Thymus (tissue), 11 donors: ENCODE results near the gene FNDC5. TPM values are rescaled to one million over a fixed set of nuclear protein-coding genes. Genes with fewer than 3 reads are reported as not detected.

Experiments used
- DNase-seq, 9 donors: peaks; one replicate each; pipeline ENCODE4 v3.0.0-alpha.2; 2013; ENCODE audit warnings: low spot score in 9 of 9, low read depth in 6 of 9, missing footprints in 1 of 9
- H3K27ac ChIP-seq, 2 donors: one replicate each; pipeline ENCODE4 v1.5.1; 2013; ENCODE audit warnings: control low read depth in 1 of 2, low read depth in 1 of 2, low read length in 1 of 2, mild to moderate bottlenecking in 1 of 2, moderate library complexity in 1 of 2
- H3K27me3 ChIP-seq, 2 donors: one replicate each; pipeline ENCODE4 v1.5.1; 2013; ENCODE audit warnings: low read length in 1 of 2; ENCODE audit not compliant: control insufficient read depth in 2 of 2, insufficient read depth in 1 of 2
- H3K36me3 ChIP-seq, 2 donors: one replicate each; pipeline ENCODE4 v1.5.1; 2013; ENCODE audit warnings: low read length in 1 of 2, mild to moderate bottlenecking in 1 of 2, moderate library complexity in 1 of 2; ENCODE audit not compliant: control insufficient read depth in 2 of 2, insufficient read depth in 2 of 2
- H3K4me1 ChIP-seq, 2 donors: one replicate each; pipeline ENCODE4 v1.5.1; 2013; ENCODE audit warnings: low read length in 2 of 2; ENCODE audit not compliant: control insufficient read depth in 2 of 2, insufficient read depth in 2 of 2
- H3K4me3 ChIP-seq, 2 donors: one replicate each; pipeline ENCODE4 v1.5.1; 2013; ENCODE audit warnings: low read length in 2 of 2, control low read depth in 1 of 2, mild to moderate bottlenecking in 1 of 2
- H3K9me3 ChIP-seq, 2 donors: one replicate each; pipeline ENCODE4 v1.5.1; 2013; ENCODE audit warnings: low read length in 1 of 2, mild to moderate bottlenecking in 1 of 2; ENCODE audit not compliant: control insufficient read depth in 2 of 2, insufficient read depth in 1 of 2
- WGBS: extraction: QIAGEN DNeasy Blood & Tissue Kit; methylation state at CpG from one replicate; pipeline ENCODE4 v1.1.7; 2013; 5-methylcytosine and 5-hydroxymethylcytosine counted together
- polyA plus RNA-seq: library from polyadenylated mRNA; stranded (reverse); fragments of 200-250 nt; gene quantifications from one replicate; pipeline ENCODE4 v1.2.3, GENCODE V29; 2013
- total RNA-seq: library from RNA; stranded (reverse); fragments of 120-200 nt; gene quantifications from one replicate; pipeline ENCODE4 v1.2.4, GENCODE V29; 2013
- donor health status: healthy.

FNDC5 gene
- total and polyA plus RNA-seq, 2 donors, result 0.78 to 3.5 TPM

DNA sequence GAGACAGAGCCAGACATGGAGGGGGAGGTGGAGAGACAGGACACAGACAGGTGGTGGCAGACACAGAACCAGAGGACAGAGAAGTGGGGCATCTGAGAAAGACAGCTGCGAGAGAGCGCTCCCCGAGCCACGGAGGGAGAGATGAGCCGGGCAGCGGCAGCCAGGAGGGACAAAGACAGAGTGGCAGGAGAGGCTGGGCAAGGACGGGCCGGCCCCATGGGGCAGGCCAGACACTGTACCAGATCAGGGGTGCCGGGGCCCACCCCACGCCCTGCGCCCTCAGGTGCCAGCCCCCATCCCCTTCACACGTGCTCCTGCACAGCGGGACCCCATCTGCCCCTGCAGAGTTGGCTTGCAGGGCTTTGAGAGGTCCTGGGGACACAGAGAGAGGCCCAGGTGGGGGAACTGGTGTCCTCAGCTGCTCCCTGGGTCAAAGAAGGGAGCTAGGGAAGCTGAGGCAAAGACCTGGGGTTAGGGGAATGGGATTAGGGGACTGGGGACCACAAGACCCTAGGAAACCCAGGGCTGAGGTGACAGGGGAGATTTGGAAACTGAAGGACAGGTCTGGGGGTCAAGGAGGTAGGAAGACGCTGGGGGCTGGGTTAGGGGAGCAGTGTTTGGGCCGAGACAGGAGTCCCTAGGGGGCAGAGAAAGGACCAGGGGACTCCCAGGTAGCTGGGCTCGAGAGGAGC, 643 bp downstream of the FNDC5 start:
- peaks cover 0 to 11% of the 10 kb centered on the region in 2 donors for H3K36me3 ChIP-seq
- peak overlapping the region in 1 of 2 donors; percentile 40 for H3K4me3 ChIP-seq
- H3K4me1 ChIP-seq, result peaks cover 0 to 16% of the 10 kb centered on the region in 2 donors
- no peak for DNase-seq
- no peaks in the 10 kb centered on the region for H3K9me3 ChIP-seq
- H3K27me3 ChIP-seq, result peaks cover 36 to 54% of the 10 kb centered on the region in 2 donors
- 79% methylated on average over 16 of the region's 16 CpGs for WGBS
- H3K27ac ChIP-seq, result no peak overlapping the region

DNA sequence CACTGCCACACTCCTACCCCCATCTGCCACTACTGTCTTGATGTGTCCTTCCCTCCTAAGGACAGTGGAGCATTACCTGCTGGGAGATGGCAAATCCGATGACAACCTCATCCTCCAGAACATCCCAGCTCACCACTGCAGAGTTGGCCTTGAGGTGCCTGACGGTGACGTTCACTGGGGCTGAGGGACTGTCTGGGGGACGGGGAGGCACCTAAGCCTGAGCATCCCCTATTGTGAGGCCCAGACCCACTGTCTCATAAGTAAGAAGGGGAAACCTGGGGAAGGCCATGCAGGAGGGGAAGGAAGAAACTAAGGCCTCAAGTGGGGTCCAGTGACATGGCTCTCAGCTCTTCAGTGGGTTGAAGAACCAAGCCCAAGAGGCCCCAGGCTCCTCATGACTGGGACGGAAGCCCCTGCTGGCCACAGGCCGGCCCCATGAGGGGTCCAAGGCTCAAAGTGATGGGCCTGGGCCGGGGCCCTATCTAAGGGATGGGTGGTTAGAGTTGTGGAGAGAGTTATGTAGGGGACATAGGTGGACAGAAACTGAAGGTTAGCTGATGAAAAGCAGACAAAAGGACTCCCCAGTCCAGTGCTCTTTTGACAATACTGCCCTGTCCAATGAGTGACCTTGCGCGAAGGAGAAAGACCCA, 1.8 kb downstream of the FNDC5 start:
- no peak overlapping the region for H3K4me3 ChIP-seq
- WGBS, result 97% methylated on average over 9 of the region's 9 CpGs
- DNase-seq, result no peak
- H3K36me3 ChIP-seq, result peaks cover 2 to 11% of the 10 kb centered on the region in 2 donors
- peaks cover 0 to 16% of the 10 kb centered on the region in 2 donors for H3K4me1 ChIP-seq
- H3K27ac ChIP-seq, result no peak overlapping the region
- no peaks in the 10 kb centered on the region for H3K9me3 ChIP-seq
- H3K27me3 ChIP-seq, result peaks cover 36 to 45% of the 10 kb centered on the region in 2 donors

DNA sequence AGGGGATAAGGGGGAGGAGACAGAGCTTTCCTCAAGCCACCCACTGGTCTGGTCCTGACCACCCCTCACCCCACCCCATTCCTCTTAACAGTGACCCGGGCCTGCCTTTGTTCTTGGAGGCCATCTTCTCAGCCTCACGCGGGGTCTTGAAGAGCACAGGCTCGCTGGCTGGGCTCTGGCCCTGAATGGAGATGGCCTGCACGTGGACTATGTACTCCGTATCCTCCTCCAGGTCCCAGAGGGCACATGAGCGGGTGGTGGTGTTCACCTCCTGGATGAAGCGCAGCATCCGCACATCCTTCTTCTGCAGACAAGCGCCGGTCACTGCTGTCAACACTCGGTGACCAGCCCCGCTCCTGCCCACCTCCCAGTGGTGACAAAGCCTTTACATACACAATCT, 2.6 kb downstream of the FNDC5 start:
- Histone ChIP-seq H3K27ac (no peak overlapping the region), H3K36me3 (peaks cover 7 to 11% of the 10 kb centered on the region in 2 donors), H3K9me3 (no peaks in the 10 kb centered on the region), H3K4me1 (peaks cover 0 to 16% of the 10 kb centered on the region in 2 donors), H3K27me3 (peaks cover 36 to 41% of the 10 kb centered on the region in 2 donors), H3K4me3 (no peak overlapping the region)
- 96% methylated on average over 13 of the region's 13 CpGs for WGBS
- no peak for DNase-seq

DNA sequence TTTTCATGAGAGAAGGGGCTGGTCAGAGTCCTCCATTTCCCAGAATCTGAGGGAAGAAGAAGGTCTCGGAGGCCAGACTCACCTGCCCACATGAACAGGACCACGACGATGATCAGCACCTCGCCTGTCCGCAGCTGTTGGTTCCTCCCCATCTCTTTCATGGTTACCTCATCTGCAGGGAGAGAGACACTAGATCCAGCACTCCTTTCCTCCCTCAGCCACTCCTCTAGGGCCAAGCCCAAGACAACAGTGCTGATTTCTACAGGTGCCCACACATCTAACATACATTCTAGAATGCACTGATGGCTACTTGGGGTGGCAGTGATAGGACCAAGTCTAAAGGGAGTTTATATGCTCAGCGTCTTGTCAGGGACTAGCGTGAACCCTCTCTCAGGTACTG, 3.0 kb downstream of the FNDC5 start:
- Histone ChIP-seq H3K27me3 (peaks cover 36 to 37% of the 10 kb centered on the region in 2 donors), H3K36me3 (peaks cover 7 to 13% of the 10 kb centered on the region in 2 donors), H3K9me3 (no peaks in the 10 kb centered on the region), H3K4me3 (no peak overlapping the region), H3K4me1 (peaks cover 0 to 13% of the 10 kb centered on the region in 2 donors), H3K27ac (no peak overlapping the region)
- WGBS, result 96% methylated on average over 7 of the region's 7 CpGs
- no peak for DNase-seq

DNA sequence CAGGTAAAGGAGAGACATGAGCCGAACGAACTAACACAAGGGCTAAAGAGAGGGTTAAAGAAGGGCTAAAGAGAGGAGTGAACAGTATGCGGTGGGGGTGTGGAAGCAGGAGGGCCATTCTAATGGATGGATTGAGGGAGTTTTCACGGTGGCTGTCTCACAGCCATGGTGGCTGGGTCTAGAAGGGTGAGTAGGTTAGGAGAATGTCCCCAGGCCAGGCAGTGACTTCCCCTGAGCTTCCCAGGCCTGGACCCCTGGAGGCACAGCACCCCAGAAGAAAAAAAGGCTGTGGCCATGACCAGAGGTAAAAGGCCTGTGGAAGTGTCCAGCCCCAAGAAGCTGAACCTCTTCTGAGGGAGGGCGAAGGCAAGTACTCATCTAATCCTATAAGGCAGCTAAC, 3.6 kb downstream of the FNDC5 start:
- Histone ChIP-seq H3K27me3 (peaks cover 32% of the 10 kb centered on the region in 2 donors), H3K27ac (no peak overlapping the region), H3K9me3 (no peaks in the 10 kb centered on the region), H3K4me3 (no peak overlapping the region), H3K4me1 (peaks cover 0 to 8% of the 10 kb centered on the region in 2 donors), H3K36me3 (peaks cover 11 to 18% of the 10 kb centered on the region in 2 donors)
- no peak for DNase-seq
- 97% methylated on average over 5 of the region's 5 CpGs for WGBS

DNA sequence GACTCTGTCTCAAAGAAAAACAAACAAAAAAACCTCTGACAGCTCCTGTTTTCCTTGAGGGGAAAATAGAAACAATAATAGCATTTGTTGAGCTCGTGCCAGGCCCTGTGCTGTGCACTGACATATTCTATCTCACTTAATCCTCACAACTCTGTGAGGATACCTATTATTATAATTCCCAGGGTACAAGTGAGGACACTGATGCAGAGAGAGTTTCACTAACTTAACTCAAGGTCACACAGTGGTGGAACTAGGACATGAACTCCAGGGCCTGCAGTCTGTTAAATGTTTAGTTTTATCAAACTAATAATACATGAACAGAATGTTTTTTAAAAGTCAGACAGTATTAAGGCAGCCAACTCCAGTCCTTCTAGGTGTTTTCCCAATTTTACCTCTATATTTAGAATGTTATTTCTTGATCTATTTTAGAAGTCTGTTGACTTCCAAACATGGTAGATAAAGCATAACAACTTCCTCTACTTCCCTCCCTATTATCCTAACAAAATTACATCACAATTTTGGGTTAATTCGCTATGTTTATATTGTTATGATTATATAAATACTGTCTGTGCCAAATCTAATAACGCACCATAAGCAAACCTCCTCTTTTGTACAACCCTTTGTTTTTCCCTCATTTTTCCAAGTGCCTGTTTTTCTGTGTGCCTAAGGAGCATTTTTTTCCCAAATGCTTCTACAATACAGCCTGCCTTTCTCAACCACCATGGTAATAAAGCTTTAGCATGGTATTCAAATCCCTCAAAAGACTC, 4.9 kb downstream of the FNDC5 start:
- Histone ChIP-seq H3K9me3 (no peaks in the 10 kb centered on the region), H3K27ac (no peak overlapping the region), H3K4me1 (no peaks in the 10 kb centered on the region), H3K36me3 (peaks cover 14 to 26% of the 10 kb centered on the region in 2 donors), H3K4me3 (no peak overlapping the region), H3K27me3 (peaks cover 19 to 20% of the 10 kb centered on the region in 2 donors)
- WGBS, result 98% methylated on average over 3 of the region's 3 CpGs
- no peak for DNase-seq

DNA sequence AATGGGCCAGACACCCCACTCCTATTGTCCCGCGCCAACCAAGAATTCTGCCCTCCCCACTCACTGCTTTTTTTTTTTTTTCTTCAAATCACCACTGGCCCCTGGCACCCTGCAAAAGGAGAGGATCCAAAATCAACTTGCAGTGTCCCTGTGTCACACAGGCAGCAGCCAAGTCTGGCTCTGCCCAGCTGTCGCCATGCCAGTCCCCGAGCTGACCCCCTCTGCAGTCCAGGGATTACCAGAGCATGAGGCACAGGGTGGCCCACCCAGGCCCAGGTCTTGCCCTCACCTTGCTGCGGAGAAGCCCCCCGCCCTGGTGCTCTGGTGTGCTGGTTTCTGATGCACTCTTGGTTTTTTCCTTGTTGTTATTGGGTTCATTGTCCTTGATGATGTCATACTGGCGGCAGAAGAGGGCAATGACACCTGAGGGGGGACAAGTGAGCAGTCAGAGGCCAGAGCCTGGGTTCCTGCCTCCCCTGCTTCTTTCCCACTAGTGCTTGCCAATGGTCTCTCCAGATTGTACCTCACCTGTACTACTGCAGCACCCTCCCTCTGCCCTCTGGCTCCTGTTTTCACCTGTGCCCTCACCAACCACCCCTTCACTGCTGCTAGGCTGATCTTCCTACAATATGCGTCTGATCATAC, 6.2 kb downstream of the FNDC5 start:
- Histone ChIP-seq H3K9me3 (no peaks in the 10 kb centered on the region), H3K4me1 (no peaks in the 10 kb centered on the region), H3K27ac (no peak overlapping the region), H3K4me3 (no peak overlapping the region), H3K36me3 (peaks cover 20 to 31% of the 10 kb centered on the region in 2 donors), H3K27me3 (peaks cover 8 to 9% of the 10 kb centered on the region in 2 donors)
- DNase-seq, result no peak
- 98% methylated on average over 8 of the region's 8 CpGs for WGBS

DNA sequence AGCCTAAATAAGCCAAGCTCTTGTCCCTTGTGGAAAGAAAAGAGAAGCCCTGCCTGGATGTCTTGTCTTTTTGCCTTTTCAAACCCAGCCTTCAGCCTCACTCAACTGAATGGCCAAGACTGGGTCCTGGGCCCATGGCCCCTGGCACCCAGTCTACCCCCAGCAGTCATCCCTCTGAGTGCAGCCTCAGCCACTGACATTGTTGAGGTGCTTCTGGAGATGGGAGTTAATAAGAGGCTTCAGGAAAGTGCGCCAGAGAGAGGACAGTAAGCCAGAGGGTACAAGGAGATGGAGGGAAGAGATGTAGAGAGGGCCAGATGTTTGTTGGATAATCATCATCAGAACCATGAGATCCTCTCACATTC, 6.8 kb downstream of the FNDC5 start:
- Histone ChIP-seq H3K9me3 (no peaks in the 10 kb centered on the region), H3K4me1 (no peaks in the 10 kb centered on the region), H3K36me3 (peaks cover 24 to 31% of the 10 kb centered on the region in 2 donors), H3K4me3 (no peak overlapping the region), H3K27me3 (peaks cover 2 to 3% of the 10 kb centered on the region in 2 donors), H3K27ac (no peak overlapping the region)
- 100% methylated on average over 1 of the region's 1 CpG for WGBS
- no peak for DNase-seq
